Measurements from ENCODE around the gene ZNRF3. TPM values are rescaled to one million over a fixed set of nuclear protein-coding genes. Genes with fewer than 3 reads are reported as not detected.

The ZNRF3 gene
- total RNA-seq, 1 experiment from 2014 or later = 23.7 TPM

DNA sequence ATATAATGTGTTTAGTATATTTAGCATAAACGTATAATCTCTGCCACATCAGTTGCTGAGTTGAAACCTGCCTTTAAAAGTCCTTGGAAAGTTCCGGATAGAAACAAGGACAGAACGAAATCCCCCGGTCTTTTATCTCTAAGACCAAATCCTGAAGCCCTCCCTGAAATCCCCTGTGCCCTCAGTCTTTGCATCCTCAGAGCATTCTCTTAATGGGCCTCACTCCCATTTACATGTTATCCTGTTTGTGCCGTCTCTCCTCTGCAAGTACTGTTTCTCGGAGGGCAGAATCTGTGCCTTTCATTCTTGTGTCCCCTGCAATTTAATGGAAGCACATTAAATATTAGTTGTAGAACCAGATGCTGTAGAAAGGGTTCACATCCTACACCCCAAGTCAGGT, 56.0 kb downstream of the ZNRF3 start:
- no peaks in the 10 kb centered on the region for H3K9me3 Mint-ChIP-seq (ENCODE audit: low read depth, unreplicated experiment)
- DNase-seq = no peak
- no peaks in the 10 kb centered on the region for H3K36me3 Mint-ChIP-seq (ENCODE audit: insufficient read depth, unreplicated experiment)
- H3K4me1 Mint-ChIP-seq (ENCODE audit: low read depth, unreplicated experiment) = peaks cover 48% of the 10 kb centered on the region
- no peak overlapping the region for H3K4me3 Mint-ChIP-seq (ENCODE audit: low read depth, unreplicated experiment)
- no peaks in the 10 kb centered on the region for H3K27me3 Mint-ChIP-seq (ENCODE audit: unreplicated experiment)
- CTCF ChIA-PET = interaction anchor here (0.6 to 0.7 kb wide), 2 partner anchors 10 to 330 kb away, joined by 3 to 4 read pairs; no protein-coding TSS in a partner anchor
- intact Hi-C loops (cut with micrococcal nuclease; ENCODE audit: unreplicated experiment) = no loop called here
- BruUV-seq (replicated peaks) = no TSS peak
- no peak overlapping the region for H3K27ac Mint-ChIP-seq (ENCODE audit: unreplicated experiment)
- TF ChIP-seq, protein P1, sequence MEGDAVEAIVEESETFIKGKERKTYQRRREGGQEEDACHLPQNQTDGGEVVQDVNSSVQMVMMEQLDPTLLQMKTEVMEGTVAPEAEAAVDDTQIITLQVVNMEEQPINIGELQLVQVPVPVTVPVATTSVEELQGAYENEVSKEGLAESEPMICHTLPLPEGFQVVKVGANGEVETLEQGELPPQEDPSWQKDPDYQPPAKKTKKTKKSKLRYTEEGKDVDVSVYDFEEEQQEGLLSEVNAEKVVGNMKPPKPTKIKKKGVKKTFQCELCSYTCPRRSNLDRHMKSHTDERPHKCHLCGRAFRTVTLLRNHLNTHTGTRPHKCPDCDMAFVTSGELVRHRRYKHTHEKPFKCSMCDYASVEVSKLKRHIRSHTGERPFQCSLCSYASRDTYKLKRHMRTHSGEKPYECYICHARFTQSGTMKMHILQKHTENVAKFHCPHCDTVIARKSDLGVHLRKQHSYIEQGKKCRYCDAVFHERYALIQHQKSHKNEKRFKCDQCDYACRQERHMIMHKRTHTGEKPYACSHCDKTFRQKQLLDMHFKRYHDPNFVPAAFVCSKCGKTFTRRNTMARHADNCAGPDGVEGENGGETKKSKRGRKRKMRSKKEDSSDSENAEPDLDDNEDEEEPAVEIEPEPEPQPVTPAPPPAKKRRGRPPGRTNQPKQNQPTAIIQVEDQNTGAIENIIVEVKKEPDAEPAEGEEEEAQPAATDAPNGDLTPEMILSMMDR (IDR thresholded peaks at IDR 0.05; ENCODE audit: unreplicated experiment) = no peak

DNA sequence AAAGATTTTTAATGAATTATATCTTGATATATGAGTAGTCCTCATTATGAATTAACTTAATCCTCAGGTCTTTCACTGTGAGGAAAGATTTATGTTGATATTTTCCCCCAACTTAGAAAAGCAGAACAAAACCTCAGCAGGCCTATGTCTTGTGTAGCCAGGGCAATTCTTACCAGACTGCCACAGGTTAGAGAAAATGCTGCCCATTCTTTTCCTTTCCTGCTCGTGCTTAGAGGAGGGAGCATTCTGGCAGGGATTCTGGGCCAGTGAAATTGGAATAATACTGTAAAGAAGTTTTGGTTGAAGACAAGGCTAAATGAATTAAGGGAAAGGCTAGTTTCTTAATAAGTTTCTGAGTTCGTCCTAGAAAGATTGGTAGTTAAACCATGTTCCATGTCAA, 56.6 kb downstream of the ZNRF3 start:
- TF ChIP-seq, protein P1 (IDR thresholded peaks at IDR 0.05; ENCODE audit: unreplicated experiment) = no peak
- CTCF ChIA-PET = no interaction called here
- no peak overlapping the region for H3K27ac Mint-ChIP-seq (ENCODE audit: unreplicated experiment)

DNA sequence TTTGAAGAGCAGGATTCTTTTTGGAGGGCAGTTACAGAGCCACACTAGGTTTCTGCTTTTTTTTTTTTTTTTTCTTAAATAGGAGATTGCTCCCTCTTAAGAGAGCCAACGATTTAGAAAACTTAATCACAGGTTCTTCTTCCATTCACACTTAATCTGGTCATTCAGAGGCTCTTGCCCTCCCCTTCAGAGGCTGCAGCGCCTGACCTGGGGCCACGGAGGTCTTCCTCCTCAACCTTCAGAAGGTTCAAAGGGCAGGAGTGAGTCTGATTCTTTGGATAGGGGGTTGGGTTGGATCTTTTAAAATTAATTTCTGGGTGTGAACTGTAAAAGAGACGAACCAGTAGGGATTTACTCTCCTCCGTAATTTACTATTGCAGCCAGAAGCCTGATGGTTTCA, 57.1 kb downstream of the ZNRF3 start:
- no peaks in the 10 kb centered on the region for H3K9me3 Mint-ChIP-seq (ENCODE audit: low read depth, unreplicated experiment)
- TF ChIP-seq, protein P1 (IDR thresholded peaks at IDR 0.05; ENCODE audit: unreplicated experiment) = no peak
- H3K27me3 Mint-ChIP-seq (ENCODE audit: unreplicated experiment) = no peaks in the 10 kb centered on the region
- no peak overlapping the region for H3K4me3 Mint-ChIP-seq (ENCODE audit: low read depth, unreplicated experiment)
- H3K4me1 Mint-ChIP-seq (ENCODE audit: low read depth, unreplicated experiment) = peaks cover 40% of the 10 kb centered on the region
- DNase-seq = no peak
- CTCF ChIA-PET = no interaction called here
- H3K36me3 Mint-ChIP-seq (ENCODE audit: insufficient read depth, unreplicated experiment) = no peaks in the 10 kb centered on the region
- BruUV-seq (replicated peaks) = no TSS peak
- intact Hi-C loops (cut with micrococcal nuclease; ENCODE audit: unreplicated experiment) = no loop called here
- H3K27ac Mint-ChIP-seq (ENCODE audit: unreplicated experiment) = no peak overlapping the region

More for the DNA sequence above, 56.6 kb downstream of the ZNRF3 start:
- no peak overlapping the region for H3K4me3 Mint-ChIP-seq (ENCODE audit: low read depth, unreplicated experiment)
- no peaks in the 10 kb centered on the region for H3K36me3 Mint-ChIP-seq (ENCODE audit: insufficient read depth, unreplicated experiment)
- H3K27me3 Mint-ChIP-seq (ENCODE audit: unreplicated experiment) = no peaks in the 10 kb centered on the region
- intact Hi-C loops (cut with micrococcal nuclease; ENCODE audit: unreplicated experiment) = no loop called here
- BruUV-seq (replicated peaks) = no TSS peak
- H3K9me3 Mint-ChIP-seq (ENCODE audit: low read depth, unreplicated experiment) = no peaks in the 10 kb centered on the region
- peaks cover 45% of the 10 kb centered on the region for H3K4me1 Mint-ChIP-seq (ENCODE audit: low read depth, unreplicated experiment)
- DNase-seq = no peak

DNA sequence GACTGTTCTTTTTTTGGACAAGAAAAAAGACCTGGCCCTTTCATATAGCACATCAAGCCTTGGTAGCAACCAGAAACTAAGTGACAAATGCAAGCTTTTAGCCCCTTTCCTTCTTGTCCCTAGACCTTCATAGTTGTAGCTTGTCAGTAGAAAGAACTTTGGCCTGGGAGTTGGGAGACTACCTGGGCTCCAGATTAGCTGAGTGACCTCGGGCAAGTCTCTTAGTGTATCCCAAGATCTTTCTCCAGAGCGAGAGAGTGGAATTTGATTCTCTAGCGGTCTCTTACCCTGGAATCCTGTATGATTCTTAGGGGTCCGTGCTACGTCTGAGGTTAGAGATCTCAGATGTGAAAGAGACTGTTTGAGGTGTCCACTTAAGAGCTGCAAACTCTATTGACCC, 59.0 kb downstream of the ZNRF3 start:
- Mint-ChIP-seq H3K4me3 (ENCODE audit: low read depth, unreplicated experiment) (no peak overlapping the region), H3K9me3 (ENCODE audit: low read depth, unreplicated experiment) (peaks cover 7% of the 10 kb centered on the region), H3K36me3 (ENCODE audit: insufficient read depth, unreplicated experiment) (no peaks in the 10 kb centered on the region), H3K27ac (ENCODE audit: unreplicated experiment) (no peak overlapping the region), H3K4me1 (ENCODE audit: low read depth, unreplicated experiment) (peaks cover 29% of the 10 kb centered on the region), H3K27me3 (ENCODE audit: unreplicated experiment) (no peaks in the 10 kb centered on the region)
- no peak for DNase-seq
- no TSS peak for BruUV-seq (replicated peaks)
- CTCF ChIA-PET = interaction anchor here (0.6 to 1.6 kb wide), 2 partner anchors 15 to 26 kb away, joined by 4 to 5 read pairs; no protein-coding TSS in a partner anchor
- intact Hi-C loops (cut with micrococcal nuclease; ENCODE audit: unreplicated experiment) = no loop called here
- TF ChIP-seq, protein P1 (IDR thresholded peaks at IDR 0.05; ENCODE audit: unreplicated experiment) = no peak

All from Calu3 (cell line).